ENCODE results near the gene HNRNPF.
"Not testable (repeated sequence)": the region's sequence is repeated elsewhere in the genome, so short reads cannot be mapped to it uniquely, and the experiment has no call there.

HNRNPF gene

GRCh38 chr10:43342279-43343125 lies 66.5 kb downstream of the HNRNPF start:
- DNase-seq = no peak

GRCh38 chr10:43341450-43341849 lies 67.5 kb downstream of the HNRNPF start:
- no peak for DNase-seq

- no peak for DNase-seq
Observed at GRCh38 chr10:43340619-43341018, 68.4 kb downstream of the HNRNPF start.

- DNase-seq = no peak
Observed at GRCh38 chr10:43340101-43340500, 68.9 kb downstream of the HNRNPF start.

GRCh38 chr10:43339136-43339535 lies 69.8 kb downstream of the HNRNPF start:
- no peak for DNase-seq

GRCh38 chr10:43338117-43338516 lies 70.9 kb downstream of the HNRNPF start:
- DNase-seq = no peak

GRCh38 chr10:43337536-43337935 lies 71.5 kb downstream of the HNRNPF start:
- not testable (repeated sequence) for DNase-seq

GRCh38 chr10:43336641-43337318 lies 72.2 kb downstream of the HNRNPF start:
- DNase-seq = no peak

- DNase-seq = no peak
Observed at GRCh38 chr10:43336061-43336460, 72.9 kb downstream of the HNRNPF start.
